ENCODE data around the gene TBX6. TPM values are rescaled to one million over a fixed set of nuclear protein-coding genes. Genes with fewer than 3 reads are reported as not detected.

The TBX6 gene
- total and polyA plus RNA-seq, 3 experiments from 2014 or later: 0.71 to 0.83 TPM; not detected in 1

- Histone ChIP-seq H3K9me3 (ENCODE audit: low read length) (no peaks in the 10 kb centered on the region), H3K4me1 (ENCODE audit: insufficient read depth, low read length) (peaks cover 9% of the 10 kb centered on the region), H3K4me3 (ENCODE audit: low read length) (no peak overlapping the region), H3K36me3 (ENCODE audit: insufficient read depth, low read length) (no peaks in the 10 kb centered on the region), H3K27ac (ENCODE audit: low read depth, low read length) (no peak overlapping the region), H3K27me3 (ENCODE audit: insufficient read depth, low read length, poor library complexity, severe bottlenecking) (no peaks in the 10 kb centered on the region)
- POLR2A ChIA-PET: interaction anchor here (0.6 kb wide), 1 partner anchor 31 kb away, joined by 5 read pairs; the partner anchor contains the start of gene TBX6
- Mint-ChIP-seq H3K4me3 (peak overlapping the region in 2 of 7 donors; percentile 24 to 65), H3K9me3 (no peaks in the 10 kb centered on the region), H3K36me3 (peaks cover 0 to 17% (median 0%) of the 10 kb centered on the region in 3 donors), H3K27me3 (peaks cover 0 to 3% of the 10 kb centered on the region in 2 donors), H3K4me1 (peaks cover 4 to 10% (median 8%) of the 10 kb centered on the region in 3 donors), H3K27ac (peak overlapping the region in 3 of 8 donors; percentile 17 to 63 (median 43))
- no peak for DNase-seq
- CTCF ChIA-PET: interaction anchor here (1.1 kb wide), 1 partner anchor 29 kb away, joined by 4 read pairs; no protein-coding TSS in a partner anchor
These were observed 30.7 kb downstream of the TBX6 start for GRCh38 chr16:30060836-30061554.

GRCh38 chr16:30060346-30060745, 31.4 kb downstream of the TBX6 start:
- Histone ChIP-seq H3K4me1 (ENCODE audit: insufficient read depth, low read length) (peaks cover 9% of the 10 kb centered on the region), H3K36me3 (ENCODE audit: insufficient read depth, low read length) (no peaks in the 10 kb centered on the region), H3K4me3 (ENCODE audit: low read length) (no peak overlapping the region), H3K27ac (ENCODE audit: low read depth, low read length) (no peak overlapping the region), H3K27me3 (ENCODE audit: insufficient read depth, low read length, poor library complexity, severe bottlenecking) (no peaks in the 10 kb centered on the region), H3K9me3 (ENCODE audit: low read length) (no peaks in the 10 kb centered on the region)
- H3K27ac Mint-ChIP-seq: peak overlapping the region in 3 of 8 donors; percentile 3 to 63 (median 17)
- no peaks in the 10 kb centered on the region for H3K9me3 Mint-ChIP-seq
- peaks cover 0 to 3% of the 10 kb centered on the region in 2 donors for H3K27me3 Mint-ChIP-seq
- H3K4me3 Mint-ChIP-seq: peak overlapping the region in 2 of 7 donors; percentile 24 to 65
- H3K36me3 Mint-ChIP-seq: peaks cover 0 to 11% (median 0%) of the 10 kb centered on the region in 3 donors
- CTCF ChIA-PET: no interaction called here
- peaks cover 4 to 10% (median 8%) of the 10 kb centered on the region in 3 donors for H3K4me1 Mint-ChIP-seq
- POLR2A ChIA-PET: no interaction called here
- no peak for DNase-seq

GRCh38 chr16:30054959-30055553, 36.7 kb downstream of the TBX6 start:
- Mint-ChIP-seq H3K4me3 (peak overlapping the region in 4 of 7 donors; percentile 5 to 89 (median 60)), H3K27ac (peak overlapping the region in 4 of 8 donors; percentile 3 to 90 (median 68)), H3K27me3 (no peaks in the 10 kb centered on the region), H3K9me3 (no peaks in the 10 kb centered on the region), H3K36me3 (no peaks in the 10 kb centered on the region), H3K4me1 (peaks cover 0 to 22% (median 12%) of the 10 kb centered on the region in 3 donors)
- Histone ChIP-seq H3K27ac (ENCODE audit: low read depth, low read length) (no peak overlapping the region), H3K36me3 (ENCODE audit: insufficient read depth, low read length) (no peaks in the 10 kb centered on the region), H3K4me1 (ENCODE audit: insufficient read depth, low read length) (peaks cover 6% of the 10 kb centered on the region), H3K27me3 (ENCODE audit: insufficient read depth, low read length, poor library complexity, severe bottlenecking) (no peaks in the 10 kb centered on the region), H3K4me3 (ENCODE audit: low read length) (no peak overlapping the region), H3K9me3 (ENCODE audit: low read length) (no peaks in the 10 kb centered on the region)
- peak in 1 of 5 donors; percentile 34 for DNase-seq
- ChIA-PET CTCF (interaction anchor here (0.7 to 1.6 kb wide), 7 partner anchors 9 to 392 kb away, joined by 3 to 8 read pairs (median 4); partner anchors contain the start of genes ALDOA, SPN and ZNF771), POLR2A (interaction anchor here (0.7 to 2.2 kb wide), 2 partner anchors 10 to 36 kb away, joined by 3 to 15 read pairs; partner anchors contain the start of gene ALDOA)

- Histone ChIP-seq H3K27ac (ENCODE audit: low read depth, low read length) (no peak overlapping the region), H3K4me1 (ENCODE audit: insufficient read depth, low read length) (peaks cover 6% of the 10 kb centered on the region), H3K36me3 (ENCODE audit: insufficient read depth, low read length) (no peaks in the 10 kb centered on the region), H3K27me3 (ENCODE audit: insufficient read depth, low read length, poor library complexity, severe bottlenecking) (no peaks in the 10 kb centered on the region), H3K9me3 (ENCODE audit: low read length) (no peaks in the 10 kb centered on the region), H3K4me3 (ENCODE audit: low read length) (no peak overlapping the region)
- no peak for DNase-seq
- Mint-ChIP-seq H3K27me3 (no peaks in the 10 kb centered on the region), H3K4me3 (peak overlapping the region in 6 of 7 donors; percentile 40 to 86 (median 70)), H3K36me3 (no peaks in the 10 kb centered on the region), H3K27ac (peak overlapping the region in 2 of 8 donors; percentile 60 to 90), H3K9me3 (no peaks in the 10 kb centered on the region), H3K4me1 (peaks cover 0 to 22% (median 12%) of the 10 kb centered on the region in 3 donors)
- POLR2A ChIA-PET: interaction anchor here (2.2 kb wide), 1 partner anchor 11 kb away, joined by 15 read pairs; the partner anchor contains the start of gene ALDOA
- CTCF ChIA-PET: interaction anchor here (1.3 to 1.6 kb wide), 3 partner anchors 12 to 392 kb away, joined by 3 to 8 read pairs (median 5); partner anchors contain the start of genes ALDOA, SPN and ZNF771
These were observed 37.3 kb downstream of the TBX6 start for GRCh38 chr16:30054451-30054850.

- Mint-ChIP-seq H3K4me3 (peak overlapping the region; percentile 51 to 92 (median 74)), H3K27ac (peak overlapping the region in 4 of 8 donors; percentile 15 to 90 (median 42)), H3K27me3 (no peaks in the 10 kb centered on the region), H3K36me3 (no peaks in the 10 kb centered on the region), H3K9me3 (no peaks in the 10 kb centered on the region), H3K4me1 (peaks cover 0 to 22% (median 12%) of the 10 kb centered on the region in 3 donors)
- CTCF ChIA-PET: interaction anchor here (0.8 kb wide), 1 partner anchor 21 kb away, joined by 3 read pairs; no protein-coding TSS in a partner anchor
- no peak for DNase-seq
- no peaks in the 10 kb centered on the region for H3K9me3 ChIP-seq (ENCODE audit: low read length)
- no peaks in the 10 kb centered on the region for H3K27me3 ChIP-seq (ENCODE audit: insufficient read depth, low read length, poor library complexity, severe bottlenecking)
- peak overlapping the region; percentile 67 for H3K4me3 ChIP-seq (ENCODE audit: low read length)
- POLR2A ChIA-PET: interaction anchor here (1.6 kb wide), 1 partner anchor 12 kb away, joined by 10 read pairs; the partner anchor contains the start of gene ALDOA
- H3K36me3 ChIP-seq (ENCODE audit: insufficient read depth, low read length): no peaks in the 10 kb centered on the region
- H3K27ac ChIP-seq (ENCODE audit: low read depth, low read length): peak overlapping the region; percentile 54
- peaks cover 6% of the 10 kb centered on the region for H3K4me1 ChIP-seq (ENCODE audit: insufficient read depth, low read length)
These were observed 38.2 kb downstream of the TBX6 start for GRCh38 chr16:30053376-30054015.

GRCh38 chr16:30052671-30053372, 38.9 kb downstream of the TBX6 start:
- Mint-ChIP-seq H3K9me3 (no peaks in the 10 kb centered on the region), H3K27ac (peak overlapping the region in 5 of 8 donors; percentile 32 to 75 (median 63)), H3K4me3 (peak overlapping the region; percentile 83 to 92 (median 87)), H3K4me1 (peaks cover 0 to 22% (median 12%) of the 10 kb centered on the region in 3 donors), H3K27me3 (no peaks in the 10 kb centered on the region), H3K36me3 (no peaks in the 10 kb centered on the region)
- no peaks in the 10 kb centered on the region for H3K9me3 ChIP-seq (ENCODE audit: low read length)
- peak overlapping the region; percentile 67 for H3K4me3 ChIP-seq (ENCODE audit: low read length)
- peak; percentile 78 to 91 (median 82) for DNase-seq
- no peaks in the 10 kb centered on the region for H3K27me3 ChIP-seq (ENCODE audit: insufficient read depth, low read length, poor library complexity, severe bottlenecking)
- peak overlapping the region; percentile 54 for H3K27ac ChIP-seq (ENCODE audit: low read depth, low read length)
- ChIA-PET POLR2A (interaction anchor here (1.6 kb wide), 1 partner anchor 13 kb away, joined by 10 read pairs; the partner anchor contains the start of gene ALDOA), CTCF (interaction anchor here (0.8 kb wide), 1 partner anchor 21 kb away, joined by 3 read pairs; no protein-coding TSS in a partner anchor)
- H3K36me3 ChIP-seq (ENCODE audit: insufficient read depth, low read length): no peaks in the 10 kb centered on the region
- peaks cover 6% of the 10 kb centered on the region for H3K4me1 ChIP-seq (ENCODE audit: insufficient read depth, low read length)

GRCh38 chr16:30051518-30051917, 40.2 kb downstream of the TBX6 start:
- CTCF ChIA-PET: interaction anchor here (1.2 kb wide), 1 partner anchor 12 kb away, joined by 3 read pairs; no protein-coding TSS in a partner anchor
- H3K27ac Mint-ChIP-seq: peak overlapping the region in 4 of 8 donors; percentile 51 to 78 (median 77)
- H3K4me1 Mint-ChIP-seq: peaks cover 0 to 22% (median 12%) of the 10 kb centered on the region in 3 donors
- no peaks in the 10 kb centered on the region for H3K36me3 Mint-ChIP-seq
- POLR2A ChIA-PET: no interaction called here
- no peaks in the 10 kb centered on the region for H3K36me3 ChIP-seq (ENCODE audit: insufficient read depth, low read length)
- peaks cover 6% of the 10 kb centered on the region for H3K4me1 ChIP-seq (ENCODE audit: insufficient read depth, low read length)
- H3K27me3 ChIP-seq (ENCODE audit: insufficient read depth, low read length, poor library complexity, severe bottlenecking): no peaks in the 10 kb centered on the region
- no peak overlapping the region for H3K4me3 ChIP-seq (ENCODE audit: low read length)
- no peaks in the 10 kb centered on the region for H3K27me3 Mint-ChIP-seq
- H3K27ac ChIP-seq (ENCODE audit: low read depth, low read length): no peak overlapping the region
- no peaks in the 10 kb centered on the region for H3K9me3 Mint-ChIP-seq
- no peaks in the 10 kb centered on the region for H3K9me3 ChIP-seq (ENCODE audit: low read length)
- peak overlapping the region; percentile 46 to 74 (median 67) for H3K4me3 Mint-ChIP-seq
- DNase-seq: no peak
